ENCODE results near the gene ACSL3.
"Not testable (repeated sequence)": the region's sequence is repeated elsewhere in the genome, so short reads cannot be mapped to it uniquely, and the experiment has no call there.

ACSL3 gene

DNA sequence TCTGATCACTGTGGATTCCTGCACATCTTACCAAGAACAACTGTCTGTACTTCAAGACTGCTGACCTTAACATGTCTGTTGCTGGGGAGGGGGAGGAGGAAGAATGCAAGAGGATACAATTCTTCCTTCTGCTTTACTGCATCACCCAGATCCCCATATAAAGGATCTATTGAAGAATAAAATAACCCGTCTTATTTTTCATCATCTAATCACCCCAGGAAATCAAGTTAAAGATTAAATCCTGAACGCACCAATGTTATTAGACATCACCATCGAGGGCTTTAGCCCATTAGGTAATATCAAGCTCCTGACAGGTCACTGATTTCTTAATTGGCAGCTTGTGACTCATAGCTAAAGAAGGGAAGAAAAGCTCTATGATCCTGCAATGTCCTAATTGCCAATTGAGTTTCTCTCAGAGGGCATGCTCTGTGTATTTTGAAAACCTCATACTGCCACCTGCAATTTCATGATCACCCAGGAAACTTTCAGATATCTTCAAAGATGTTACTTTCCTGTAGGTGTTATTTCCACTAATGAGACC is 115.8 kb downstream of the ACSL3 start:
- no peak for DNase-seq (ENCODE audit: low read depth)

DNA sequence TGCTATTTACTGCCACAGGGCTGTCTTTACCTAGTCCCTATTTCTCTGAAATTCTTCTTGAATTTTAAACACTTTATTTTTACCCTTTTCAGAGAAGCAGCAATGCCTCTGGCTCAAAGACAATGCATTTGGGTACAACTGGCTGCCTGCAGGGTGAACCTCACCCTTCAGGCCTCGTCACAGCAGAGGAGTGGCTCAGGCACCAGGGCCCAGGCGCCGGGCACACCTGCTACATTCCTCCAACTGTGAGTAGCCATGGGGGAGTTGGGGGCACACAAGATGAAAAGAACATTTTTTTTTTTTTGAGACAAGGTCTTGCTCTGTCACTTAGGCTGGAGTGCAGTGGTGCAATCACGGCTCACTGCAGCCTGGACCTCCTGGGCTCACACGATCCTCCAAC is 116.3 kb downstream of the ACSL3 start:
- no peak for DNase-seq (ENCODE audit: low read depth)

DNA sequence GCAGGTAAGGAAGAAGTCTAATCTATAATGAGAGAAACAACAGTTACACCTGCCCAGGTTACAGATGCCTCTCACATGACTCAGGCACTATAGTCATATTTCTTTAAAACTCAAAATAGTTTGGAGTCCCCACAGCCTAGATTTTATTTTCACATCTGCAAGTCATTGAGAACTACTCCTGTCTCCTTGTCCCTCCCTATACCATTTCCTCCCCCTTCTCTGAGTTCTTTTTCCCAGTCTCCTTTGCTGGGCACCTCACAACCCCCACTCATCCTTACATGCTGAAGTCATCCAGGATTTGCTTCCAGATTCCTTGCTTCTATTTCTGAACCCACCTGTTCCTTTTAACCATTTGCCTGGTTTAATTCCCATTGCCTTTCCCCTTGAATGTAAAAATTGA is 118.0 kb downstream of the ACSL3 start:
- no peak for DNase-seq (ENCODE audit: low read depth)

DNA sequence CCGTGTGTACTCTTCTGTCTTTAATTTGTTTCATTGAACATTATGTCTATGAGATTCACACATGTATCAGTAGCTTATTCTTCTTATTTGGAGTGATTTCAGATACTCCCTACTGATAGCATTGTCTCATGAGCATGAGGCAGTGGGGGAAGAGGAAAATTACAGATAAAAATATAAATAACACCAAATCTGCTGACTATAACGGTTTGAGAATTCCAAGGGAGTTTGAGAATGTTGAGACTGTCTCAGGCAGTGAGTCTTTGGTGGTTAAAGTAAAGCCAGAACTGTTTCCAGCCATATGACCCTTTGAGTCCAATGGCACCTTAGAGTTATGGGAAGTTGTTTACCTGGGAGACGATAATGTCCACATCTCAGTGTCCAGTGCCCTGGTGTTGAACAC is 118.6 kb downstream of the ACSL3 start:
- no peak for DNase-seq (ENCODE audit: low read depth)

DNA sequence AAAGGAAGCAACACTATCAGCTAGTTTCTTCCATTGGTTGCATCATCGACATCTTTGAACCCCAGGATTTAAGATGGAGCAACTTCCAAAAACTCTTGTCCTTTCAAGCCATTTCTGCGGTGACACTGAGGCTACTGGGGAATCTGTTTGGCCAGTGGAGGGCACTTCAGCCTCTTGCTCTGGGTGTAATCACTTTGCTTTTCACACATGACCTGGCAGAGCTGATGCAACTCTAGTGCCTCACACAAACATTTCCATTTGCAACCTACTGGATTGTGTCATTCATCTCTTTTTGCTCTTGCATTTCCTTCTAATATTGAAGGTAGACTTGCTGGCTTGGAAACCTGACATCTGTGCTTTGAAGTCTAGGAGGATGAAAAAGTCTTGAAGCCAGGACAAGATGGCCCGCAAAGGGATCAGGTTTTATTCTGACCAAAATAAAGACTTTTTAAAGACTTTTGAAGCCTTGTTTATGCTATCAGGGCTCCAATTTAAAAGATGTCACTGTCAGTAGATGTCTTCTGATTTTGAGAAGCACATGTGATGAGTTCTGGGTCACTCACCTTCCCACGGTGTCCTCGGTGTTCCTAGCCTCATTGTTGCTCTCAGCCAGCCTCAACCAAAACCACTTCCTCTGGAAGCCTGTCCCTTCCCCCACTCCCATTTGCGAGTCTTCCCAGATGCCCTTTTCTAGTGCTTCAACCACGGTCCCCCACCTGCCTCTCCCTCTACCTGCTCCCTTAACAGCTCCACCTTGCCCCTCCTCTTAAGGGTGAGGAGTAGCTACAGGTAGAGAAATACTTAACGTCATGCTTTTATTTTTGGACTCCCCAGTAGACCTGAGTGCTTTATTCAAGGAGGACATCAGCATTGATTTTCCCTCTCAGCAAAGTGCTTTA is 121.4 kb downstream of the ACSL3 start:
- DNase-seq (ENCODE audit: low read depth): no peak

DNA sequence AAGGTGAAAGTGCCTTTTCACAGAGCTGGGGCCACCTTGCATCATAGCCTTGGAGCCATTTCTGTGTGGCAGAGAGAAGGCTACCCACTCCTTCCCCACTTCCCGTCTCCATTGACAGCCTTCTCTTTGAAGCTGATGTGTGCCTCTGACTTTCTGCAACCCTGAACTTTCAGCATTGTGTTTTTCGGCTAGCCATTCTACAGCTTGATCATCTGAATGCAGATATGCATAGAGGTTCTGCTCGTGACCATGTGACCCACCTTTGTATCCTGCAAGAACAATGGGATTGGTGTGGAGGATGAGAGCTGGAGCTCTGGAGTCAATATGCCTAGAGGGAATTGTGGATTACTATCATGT is 122.1 kb downstream of the ACSL3 start:
- no peak for DNase-seq (ENCODE audit: low read depth)

DNA sequence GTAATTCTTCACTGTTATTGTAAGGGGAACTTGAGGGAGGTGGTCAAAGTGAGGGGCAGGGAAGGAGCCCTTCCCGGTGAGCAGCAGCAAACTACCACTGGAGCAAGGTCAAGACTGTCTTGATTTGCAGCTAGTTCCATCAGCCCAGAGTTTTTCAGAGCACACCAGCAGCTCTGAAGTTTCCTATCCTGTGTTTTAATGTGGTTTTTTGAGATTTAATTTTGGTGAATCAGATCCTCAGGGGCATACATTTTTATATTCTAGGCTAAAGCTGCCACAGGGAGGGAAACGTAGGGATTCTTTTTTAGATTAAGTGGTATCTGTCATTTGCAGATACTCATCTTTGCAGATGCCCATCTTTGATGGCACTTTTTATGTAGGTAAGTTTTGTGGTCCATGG is 124.1 kb downstream of the ACSL3 start:
- DNase-seq (ENCODE audit: low read depth): no peak

DNA sequence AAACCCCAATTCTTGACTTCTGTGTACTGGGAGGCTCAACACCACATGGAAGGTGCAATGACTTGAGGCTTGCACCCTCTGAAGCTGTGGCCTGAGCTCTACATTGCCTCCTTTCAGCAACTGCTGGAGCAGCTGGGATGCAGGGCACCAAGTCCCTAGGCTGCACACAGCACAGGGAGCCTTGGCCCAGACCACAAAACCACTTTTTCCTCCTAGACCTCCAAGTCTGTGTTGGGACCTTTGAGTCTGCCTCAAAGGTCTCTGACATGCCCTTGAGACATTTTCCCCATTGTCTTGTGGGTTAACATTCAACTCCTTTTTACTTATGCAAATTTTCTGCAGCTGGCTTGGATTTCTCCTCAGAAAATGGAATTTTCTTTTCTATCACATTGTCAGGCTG is 128.6 kb downstream of the ACSL3 start:
- no peak for DNase-seq (ENCODE audit: low read depth)

DNA sequence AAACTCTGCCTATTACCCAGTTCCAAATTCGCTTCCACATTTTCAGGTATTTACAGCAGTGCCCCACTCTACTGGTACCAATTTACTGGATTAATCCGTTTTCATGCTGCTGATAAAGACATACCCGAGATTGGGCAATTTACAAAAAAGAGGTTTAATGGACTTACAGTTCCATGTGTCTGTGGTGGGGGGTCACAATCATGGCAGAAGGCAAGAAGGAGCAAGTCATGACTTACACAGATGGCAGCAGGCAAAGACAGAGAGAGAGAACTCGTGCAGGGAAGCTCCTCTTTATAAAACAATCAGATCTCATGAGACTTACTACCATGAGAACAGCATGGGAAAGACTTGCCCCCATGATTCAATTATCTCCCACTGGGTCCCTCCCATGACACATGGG is 129.4 kb downstream of the ACSL3 start:
- DNase-seq (ENCODE audit: low read depth): not testable (repeated sequence)

DNA sequence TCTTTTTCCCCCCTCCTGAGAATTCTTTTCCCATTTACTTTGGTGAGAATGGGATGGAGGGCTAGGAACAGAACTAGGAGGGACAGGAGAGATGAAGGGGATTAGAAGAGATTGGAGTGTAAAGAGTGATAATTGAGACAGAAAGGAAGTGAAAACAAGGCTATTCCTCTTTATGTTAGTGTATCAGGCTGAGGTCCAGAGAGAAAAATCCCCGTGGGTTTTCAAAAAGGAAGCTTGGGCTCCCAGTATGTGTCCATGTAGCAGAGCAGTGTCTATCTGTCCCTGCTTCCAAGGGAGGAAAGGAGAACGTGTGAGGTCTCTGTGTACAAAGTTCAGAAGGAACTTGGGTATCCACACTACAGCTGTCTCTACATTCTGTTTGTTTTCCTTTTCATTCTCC is 131.3 kb downstream of the ACSL3 start:
- DNase-seq (ENCODE audit: low read depth): no peak

Measured in activated T-helper 1 cell treated with Interleukin-2 at 50 U/mL for 16 hours (primary cell).